Astrocyte of the spinal cord (primary cell): ENCODE results near the gene MAF.

Experiments used
- DNase-seq: peaks from one replicate; pipeline ENCODE4 v3.0.0; 2011; ENCODE audit warnings: low read depth, low spot score
- H3K4me3 ChIP-seq: 2 replicates; pipeline ENCODE4 v1.5.1; 2011; ENCODE audit warnings: low read depth, mild to moderate bottlenecking, low read length, moderate library complexity
- CTCF ChIP-seq: IDR thresholded peaks from 2 replicates; pipeline ENCODE4 v1.5.1; 2012; ENCODE audit warnings: low read depth, mild to moderate bottlenecking, low read length, inconsistent platforms
- in situ Hi-C: cut with HindIII; loops from 2 replicates; pipeline ENCODE4 v1.10.0; 2017; ENCODE audit warnings: low sequenced_read_pairs

The MAF gene

DNA sequence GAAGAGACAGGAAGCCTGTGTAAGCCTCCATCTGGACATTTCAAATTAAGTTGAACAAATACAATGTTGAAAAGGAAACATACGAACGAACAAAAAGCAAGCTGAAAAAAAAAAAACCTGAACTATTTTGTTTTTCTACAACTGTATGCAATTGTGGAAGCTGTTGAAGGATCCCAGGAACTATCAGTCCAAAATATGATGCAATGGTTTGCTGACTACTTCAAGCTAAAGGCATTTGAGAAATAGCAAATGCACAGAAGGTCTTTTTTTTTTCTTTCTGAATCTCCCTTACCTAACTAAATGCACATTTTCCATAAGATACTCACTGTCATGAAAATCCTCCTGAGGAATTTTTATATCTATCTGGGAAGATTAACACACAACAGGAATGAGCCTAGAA, 40.2 kb downstream of the MAF start:
- no peak for DNase-seq
- TF ChIP-seq CTCF, result no peak
- in situ Hi-C loops, result no loop called here

GRCh38 chr16:79559532-79559931, 41.0 kb downstream of the MAF start:
- DNase-seq, result no peak
- in situ Hi-C loops, result no loop called here
- TF ChIP-seq CTCF, result no peak
- no peak overlapping the region for H3K4me3 ChIP-seq

More for the DNA sequence above, 40.2 kb downstream of the MAF start:
- no peak overlapping the region for H3K4me3 ChIP-seq

- no peak overlapping the region for H3K4me3 ChIP-seq
- in situ Hi-C loops, result no loop called here
- TF ChIP-seq CTCF, result no peak
- no peak for DNase-seq
Observed at GRCh38 chr16:79557421-79557820, 43.1 kb downstream of the MAF start.

DNA sequence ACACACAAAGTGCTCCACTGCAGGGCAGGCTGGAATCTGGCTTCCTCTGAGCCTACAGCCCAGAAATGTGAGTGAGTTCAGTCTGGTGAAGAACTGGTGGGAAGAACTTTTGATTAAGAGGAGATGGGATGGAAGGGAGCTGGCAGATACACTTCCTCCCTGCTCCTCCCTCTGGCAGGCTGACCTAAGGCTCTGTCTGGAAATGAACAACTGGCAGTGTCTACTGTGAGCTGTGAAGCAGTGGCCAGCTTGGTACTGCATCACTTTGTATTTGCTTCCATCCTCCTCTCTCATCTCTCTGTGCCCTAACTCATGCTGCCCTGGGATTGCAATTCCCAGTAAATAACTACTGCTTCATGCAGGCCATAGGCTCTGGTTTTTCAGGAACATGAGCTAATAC, 45.6 kb downstream of the MAF start:
- DNase-seq, result no peak
- TF ChIP-seq CTCF, result no peak
- no peak overlapping the region for H3K4me3 ChIP-seq
- in situ Hi-C loops, result no loop called here

DNA sequence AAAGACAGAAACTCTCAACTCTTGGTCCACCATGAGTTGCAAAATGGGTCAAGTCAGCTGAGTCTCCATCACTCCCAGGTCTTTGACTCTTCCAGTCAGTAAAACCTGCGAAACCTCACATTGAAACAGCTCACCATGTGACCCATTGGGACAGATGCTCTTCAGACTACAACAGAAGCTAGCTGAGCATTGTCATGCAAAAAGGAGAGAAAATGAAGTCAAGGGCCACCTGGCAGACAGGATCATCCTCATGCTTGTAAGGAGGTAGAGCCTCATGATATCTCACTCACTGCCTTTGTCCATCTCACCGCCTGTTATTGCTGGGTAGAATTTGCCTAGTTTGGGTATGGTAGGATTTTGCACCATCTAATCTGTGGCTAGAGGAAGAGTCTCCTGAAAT, 50.2 kb downstream of the MAF start:
- in situ Hi-C loops, result no loop called here
- no peak overlapping the region for H3K4me3 ChIP-seq
- no peak for DNase-seq
- TF ChIP-seq CTCF, result no peak

DNA sequence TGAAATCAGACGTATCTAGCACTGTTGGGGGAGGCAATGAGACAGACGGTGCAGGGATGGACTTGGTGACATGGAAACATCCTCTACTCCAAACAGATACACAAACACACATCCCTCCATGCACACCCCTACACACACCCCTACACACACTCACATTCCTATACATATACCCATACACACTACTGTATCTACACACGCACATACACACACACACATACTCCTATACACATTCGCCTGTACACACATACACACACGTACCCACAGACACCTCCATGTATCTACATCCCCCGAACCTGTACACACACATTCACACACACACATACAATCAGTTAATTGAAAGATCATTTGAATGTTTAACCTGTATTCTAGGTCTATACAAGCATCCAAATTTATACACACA, 53.5 kb downstream of the MAF start:
- DNase-seq, result no peak
- in situ Hi-C loops, result no loop called here
- H3K4me3 ChIP-seq, result no peak overlapping the region
- no peak for TF ChIP-seq CTCF
